ENCODE results near the gene LONP1. TPM values are rescaled to one million over a fixed set of nuclear protein-coding genes. Genes with fewer than 3 reads are reported as not detected.
A peak's percentile ranks its signal among the peaks of the same experiment; 100 is the strongest.
"Not testable (repeated sequence)": the region's sequence is repeated elsewhere in the genome, so short reads cannot be mapped to it uniquely, and the experiment has no call there.

The LONP1 gene
- polyA plus RNA-seq, 4 donors, result 33.0 to 61.4 (median 45.0) TPM

- no peak for DNase-seq (ENCODE audit: low read depth in 4 of 4, low spot score in 3 of 4)
Observed at GRCh38 chr19:5694956-5695648, 24.8 kb downstream of the LONP1 start.

GRCh38 chr19:5694167-5694955, 25.6 kb downstream of the LONP1 start:
- no peak for DNase-seq (ENCODE audit: low read depth in 4 of 4, low spot score in 3 of 4)

GRCh38 chr19:5693195-5694166, 26.5 kb downstream of the LONP1 start:
- no peak for DNase-seq (ENCODE audit: low read depth in 4 of 4, low spot score in 3 of 4)

- no peak for DNase-seq (ENCODE audit: low read depth in 4 of 4, low spot score in 3 of 4)
Observed at GRCh38 chr19:5692723-5693194, 27.2 kb downstream of the LONP1 start.

GRCh38 chr19:5691822-5692722, 27.9 kb downstream of the LONP1 start:
- DNase-seq (ENCODE audit: low read depth in 4 of 4, low spot score in 3 of 4), result no peak

- DNase-seq (ENCODE audit: low read depth in 4 of 4, low spot score in 3 of 4), result no peak
Observed at GRCh38 chr19:5690955-5691821, 28.8 kb downstream of the LONP1 start.

GRCh38 chr19:5690125-5690954, 29.6 kb downstream of the LONP1 start, which contains the start of gene RPL36:
Gene RPL36 (plus strand): TSS chr19:5690295. CDS start chr19:5690508, 213 bp downstream.
- DNase-seq (ENCODE audit: low read depth in 4 of 4, low spot score in 3 of 4), result peak; percentile 93 to 95 (median 94)

- DNase-seq (ENCODE audit: low read depth in 4 of 4, low spot score in 3 of 4), result not testable (repeated sequence)
Observed at GRCh38 chr19:5688262-5688881, 31.6 kb downstream of the LONP1 start.

- no peak for DNase-seq (ENCODE audit: low read depth in 4 of 4, low spot score in 3 of 4)
Observed at GRCh38 chr19:5687360-5688198, 32.4 kb downstream of the LONP1 start.

GRCh38 chr19:5686647-5687359, 33.1 kb downstream of the LONP1 start:
- peak; percentile 74 to 81 (median 78) for DNase-seq (ENCODE audit: low read depth in 4 of 4, low spot score in 3 of 4)

GRCh38 chr19:5686326-5686646, 33.7 kb downstream of the LONP1 start:
- DNase-seq (ENCODE audit: low read depth in 4 of 4, low spot score in 3 of 4), result no peak

- DNase-seq (ENCODE audit: low read depth in 4 of 4, low spot score in 3 of 4), result no peak
Observed at GRCh38 chr19:5684694-5685430, 35.1 kb downstream of the LONP1 start.

GRCh38 chr19:5683177-5683886, 36.6 kb downstream of the LONP1 start:
- DNase-seq (ENCODE audit: low read depth in 4 of 4, low spot score in 3 of 4), result no peak

GRCh38 chr19:5682107-5682482, 37.9 kb downstream of the LONP1 start:
- no peak for DNase-seq (ENCODE audit: low read depth in 4 of 4, low spot score in 3 of 4)
